ENCODE data around the gene OR10D3.
"Not testable (repeated sequence)": the region's sequence is repeated elsewhere in the genome, so short reads cannot be mapped to it uniquely, and the experiment has no call there.

The OR10D3 gene, protein sequence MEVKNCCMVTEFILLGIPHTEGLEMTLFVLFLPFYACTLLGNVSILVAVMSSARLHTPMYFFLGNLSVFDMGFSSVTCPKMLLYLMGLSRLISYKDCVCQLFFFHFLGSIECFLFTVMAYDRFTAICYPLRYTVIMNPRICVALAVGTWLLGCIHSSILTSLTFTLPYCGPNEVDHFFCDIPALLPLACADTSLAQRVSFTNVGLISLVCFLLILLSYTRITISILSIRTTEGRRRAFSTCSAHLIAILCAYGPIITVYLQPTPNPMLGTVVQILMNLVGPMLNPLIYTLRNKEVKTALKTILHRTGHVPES

DNA sequence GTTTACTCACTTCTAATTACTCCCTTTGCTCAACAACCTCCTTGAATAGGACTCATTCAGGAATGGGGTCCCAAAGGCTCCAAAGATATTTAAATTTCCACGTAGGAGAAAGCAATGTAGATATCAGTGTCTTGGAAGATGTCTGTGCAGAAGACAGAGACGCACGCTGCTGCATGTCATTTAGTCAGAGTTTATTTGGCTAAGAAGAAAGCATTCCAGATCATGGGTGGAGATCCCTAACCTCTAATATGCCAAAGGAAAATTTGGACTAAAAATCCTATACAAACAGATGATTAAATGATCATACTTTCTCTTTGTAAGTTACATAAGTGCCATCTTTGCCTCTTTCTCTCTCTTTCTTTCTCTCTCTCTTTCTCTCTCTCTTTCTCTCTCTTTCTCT is at the start of gene OR10D3:
OR10D3 (plus strand) TSS at position 278 of the 400 bp plus-strand sequence. CDS start 1,925 bp downstream, outside the sequence.
- no peak for DNase-seq (ENCODE audit: low spot score)
- Mint-ChIP-seq H3K4me3 (no peak within 1 kb of the TSS), H3K27me3 (ENCODE audit: low read depth) (peaks cover 11% of the 10 kb centered on the region), H3K4me1 (ENCODE audit: low read depth) (no peaks in the 10 kb centered on the region), H3K27ac (no peak within 1 kb of the TSS), H3K36me3 (ENCODE audit: low read depth) (no peaks in the 10 kb centered on the region), H3K9me3 (no peaks in the 10 kb centered on the region)

DNA sequence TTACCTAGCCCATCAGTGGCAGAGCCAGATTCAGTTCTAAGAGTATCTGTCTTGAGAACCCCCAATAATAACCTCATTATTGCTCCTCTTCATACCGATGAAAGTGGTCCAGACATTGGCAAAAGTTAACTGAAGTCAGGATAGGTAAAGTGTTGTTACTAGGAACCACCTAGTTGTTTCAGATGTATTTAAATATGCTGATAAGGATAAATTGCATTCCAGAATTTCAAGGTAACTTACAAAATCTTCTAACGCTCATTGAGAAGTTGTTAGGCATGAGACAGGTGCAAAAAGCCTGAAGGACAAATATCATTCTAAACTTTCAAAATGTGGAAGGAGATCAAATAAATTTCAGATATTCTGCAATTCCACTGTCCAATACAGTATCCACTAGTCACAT is 40.1 kb upstream of the OR10D3 start:
- Mint-ChIP-seq H3K4me1 (ENCODE audit: low read depth) (no peaks in the 10 kb centered on the region), H3K4me3 (no peak overlapping the region), H3K36me3 (ENCODE audit: low read depth) (no peaks in the 10 kb centered on the region), H3K27me3 (ENCODE audit: low read depth) (no peaks in the 10 kb centered on the region), H3K27ac (no peak overlapping the region), H3K9me3 (no peaks in the 10 kb centered on the region)
- DNase-seq (ENCODE audit: low spot score) = no peak

DNA sequence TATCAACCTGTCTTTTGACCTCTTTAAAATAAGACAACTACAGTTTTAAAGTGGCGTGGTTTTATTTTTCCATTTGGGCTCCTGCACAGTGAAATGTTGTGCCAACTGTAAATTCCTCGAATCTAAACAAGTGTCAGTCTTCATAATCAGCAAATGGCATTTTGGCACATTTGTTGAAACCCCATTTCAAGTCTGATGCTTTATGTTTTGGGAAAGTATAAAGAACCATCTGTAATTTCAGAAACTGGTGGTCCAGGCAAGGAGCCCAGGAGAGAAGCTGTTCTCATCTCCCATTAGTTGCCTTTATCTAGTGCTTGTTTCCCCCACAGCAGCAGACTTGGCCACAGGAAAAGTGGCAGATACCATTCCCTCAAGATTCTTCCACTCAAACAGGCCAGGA is 35.2 kb upstream of the OR10D3 start:
- Mint-ChIP-seq H3K4me1 (ENCODE audit: low read depth) (no peaks in the 10 kb centered on the region), H3K4me3 (no peak overlapping the region), H3K27ac (no peak overlapping the region), H3K27me3 (ENCODE audit: low read depth) (no peaks in the 10 kb centered on the region), H3K9me3 (no peaks in the 10 kb centered on the region), H3K36me3 (ENCODE audit: low read depth) (no peaks in the 10 kb centered on the region)
- DNase-seq (ENCODE audit: low spot score) = no peak

DNA sequence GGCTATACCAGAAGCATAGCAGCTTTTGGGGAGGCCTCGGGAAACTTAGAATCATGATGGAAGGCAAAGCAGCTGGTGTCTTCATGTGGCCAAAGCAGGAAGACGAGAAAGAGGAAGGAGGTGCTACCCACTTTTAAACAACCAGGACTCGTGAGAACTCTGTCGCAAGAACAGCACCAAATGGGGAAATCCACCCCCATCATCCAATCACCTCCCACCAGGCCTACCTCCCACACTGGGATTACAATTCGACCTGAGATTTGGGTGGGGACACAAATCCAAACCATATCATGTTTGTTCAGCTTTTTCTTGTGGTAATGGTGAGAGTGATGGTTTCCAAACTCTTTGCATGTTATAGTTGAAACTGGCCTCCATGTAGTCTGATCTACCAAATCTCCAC is 32.5 kb upstream of the OR10D3 start:
- Mint-ChIP-seq H3K9me3 (no peaks in the 10 kb centered on the region), H3K36me3 (ENCODE audit: low read depth) (no peaks in the 10 kb centered on the region), H3K27me3 (ENCODE audit: low read depth) (peaks cover 2% of the 10 kb centered on the region), H3K27ac (no peak overlapping the region), H3K4me1 (ENCODE audit: low read depth) (no peaks in the 10 kb centered on the region), H3K4me3 (no peak overlapping the region)
- no peak for DNase-seq (ENCODE audit: low spot score)

DNA sequence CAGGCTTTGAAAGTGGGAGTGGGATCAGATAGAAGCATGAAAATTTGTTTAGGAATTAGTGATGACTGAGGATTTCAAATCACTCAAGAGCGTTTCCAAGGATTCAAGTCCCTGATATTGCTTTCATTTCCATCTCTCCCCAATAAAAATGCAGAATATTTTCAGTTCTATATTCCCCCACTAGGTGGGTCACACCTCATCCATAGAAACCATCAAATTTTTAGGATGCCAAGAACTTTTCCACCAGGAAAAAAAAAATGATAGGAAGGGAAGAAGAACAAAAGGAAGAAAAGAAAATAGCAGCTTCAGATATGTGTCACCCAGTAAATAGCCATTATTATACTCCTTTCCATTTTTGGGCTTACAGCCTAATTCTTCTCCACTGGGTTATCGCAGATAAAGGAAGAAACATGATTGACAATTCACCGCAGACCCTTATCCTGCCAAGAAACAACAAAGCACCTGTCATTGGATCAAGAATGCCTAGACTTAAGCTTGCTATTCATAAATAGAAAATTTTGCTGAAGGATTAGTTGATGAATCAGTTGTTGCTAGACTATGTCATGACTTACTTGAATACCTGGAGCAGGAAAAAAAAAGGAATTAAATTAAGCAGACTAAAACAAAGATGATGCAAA is 30.3 kb upstream of the OR10D3 start:
- Mint-ChIP-seq H3K4me3 (no peak overlapping the region), H3K27me3 (ENCODE audit: low read depth) (peaks cover 2% of the 10 kb centered on the region), H3K36me3 (ENCODE audit: low read depth) (no peaks in the 10 kb centered on the region), H3K4me1 (ENCODE audit: low read depth) (no peaks in the 10 kb centered on the region), H3K9me3 (no peaks in the 10 kb centered on the region), H3K27ac (no peak overlapping the region)
- DNase-seq (ENCODE audit: low spot score) = no peak

DNA sequence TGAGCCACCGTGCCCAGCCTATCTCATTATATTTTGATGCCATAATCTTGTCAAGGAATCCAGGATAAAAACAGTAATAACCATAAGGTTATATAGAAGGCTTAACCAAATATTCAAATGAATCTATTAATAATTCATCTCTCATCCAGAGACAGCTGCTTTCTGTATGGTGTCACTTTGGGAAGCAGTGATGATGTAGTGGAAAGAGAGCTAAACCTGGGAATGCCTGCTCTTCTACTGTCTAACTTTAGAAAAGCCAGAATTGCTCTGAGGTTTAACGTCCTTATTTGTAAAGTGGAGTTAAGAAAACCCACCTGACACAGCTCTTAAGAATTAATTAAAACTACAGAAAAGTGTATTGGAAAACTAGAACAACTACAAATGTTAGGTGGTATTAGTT is 29.3 kb upstream of the OR10D3 start:
- Mint-ChIP-seq H3K27me3 (ENCODE audit: low read depth) (peaks cover 4% of the 10 kb centered on the region), H3K27ac (no peak overlapping the region)
- DNase-seq (ENCODE audit: low spot score) = no peak

DNA sequence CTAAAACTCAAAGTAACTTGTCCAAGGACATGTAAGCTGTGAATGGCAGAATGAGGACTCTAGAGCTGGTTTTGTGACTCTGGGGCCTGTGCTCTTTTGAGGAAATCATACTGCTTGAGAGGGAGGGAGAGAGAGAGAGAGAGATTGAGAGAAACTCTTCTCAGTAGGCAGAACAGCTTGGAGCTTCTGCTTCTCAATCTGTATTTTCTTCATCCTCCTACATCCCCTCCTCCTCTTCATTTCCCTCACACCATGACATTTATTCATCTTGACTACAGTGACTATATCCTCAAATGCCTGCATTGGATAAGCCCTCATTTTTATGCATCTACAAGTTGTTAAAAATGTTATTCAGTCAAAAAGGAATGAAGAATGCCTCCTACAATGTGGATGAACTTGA is 23.7 kb upstream of the OR10D3 start:
- H3K27ac Mint-ChIP-seq = no peak overlapping the region
- no peak overlapping the region for H3K4me3 Mint-ChIP-seq
- no peaks in the 10 kb centered on the region for H3K9me3 Mint-ChIP-seq
- H3K4me1 Mint-ChIP-seq (ENCODE audit: low read depth) = no peaks in the 10 kb centered on the region
- H3K27me3 Mint-ChIP-seq (ENCODE audit: low read depth) = peaks cover 7% of the 10 kb centered on the region
- no peak for DNase-seq (ENCODE audit: low spot score)
- no peaks in the 10 kb centered on the region for H3K36me3 Mint-ChIP-seq (ENCODE audit: low read depth)

More for the DNA sequence above, 29.3 kb upstream of the OR10D3 start:
- Mint-ChIP-seq H3K4me3 (no peak overlapping the region), H3K9me3 (no peaks in the 10 kb centered on the region), H3K4me1 (ENCODE audit: low read depth) (no peaks in the 10 kb centered on the region), H3K36me3 (ENCODE audit: low read depth) (no peaks in the 10 kb centered on the region)

DNA sequence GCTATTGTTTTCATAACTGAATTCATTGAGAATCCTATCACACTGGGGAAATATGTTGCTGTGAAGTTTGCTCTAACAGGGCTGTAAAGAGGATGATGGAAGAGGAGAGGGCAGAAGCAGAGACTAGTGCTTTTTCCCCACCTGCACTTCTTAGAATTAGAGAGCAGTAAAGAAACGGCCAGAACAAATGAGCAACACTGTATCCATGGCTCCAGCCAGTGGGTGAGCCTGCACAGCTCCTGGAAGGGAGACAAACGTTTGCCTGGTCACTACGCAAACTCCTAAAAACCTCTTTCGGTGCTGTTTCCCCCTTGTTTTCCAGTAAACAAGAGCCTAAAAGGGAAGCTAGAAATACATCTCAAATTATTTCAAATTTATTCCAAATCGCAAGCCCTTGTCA is 22.2 kb upstream of the OR10D3 start:
- Mint-ChIP-seq H3K4me1 (ENCODE audit: low read depth) (no peaks in the 10 kb centered on the region), H3K36me3 (ENCODE audit: low read depth) (no peaks in the 10 kb centered on the region), H3K9me3 (no peaks in the 10 kb centered on the region), H3K4me3 (no peak overlapping the region), H3K27ac (no peak overlapping the region), H3K27me3 (ENCODE audit: low read depth) (peaks cover 5% of the 10 kb centered on the region)
- DNase-seq (ENCODE audit: low spot score) = no peak

DNA sequence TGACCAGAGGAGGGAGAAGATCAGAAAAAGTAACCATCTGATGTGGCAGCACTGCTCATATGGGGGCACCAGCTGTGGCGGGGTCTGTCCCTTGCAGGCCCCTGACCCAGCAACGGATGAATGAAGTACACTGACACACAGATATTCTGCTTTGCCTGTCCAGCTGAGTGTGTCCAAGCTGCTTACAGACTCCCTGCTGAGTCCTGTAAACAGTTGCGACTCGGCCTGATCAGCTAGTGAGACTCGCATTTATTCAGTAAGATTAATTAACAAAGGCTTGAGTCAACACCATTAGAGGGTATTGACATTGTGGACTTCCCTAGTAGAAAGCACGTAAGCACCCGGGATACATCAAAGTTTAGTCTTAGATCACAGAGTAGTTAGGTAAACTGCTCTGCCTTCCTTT is 15.3 kb upstream of the OR10D3 start:
- Mint-ChIP-seq H3K4me1 (ENCODE audit: low read depth) (peaks cover 1% of the 10 kb centered on the region), H3K36me3 (ENCODE audit: low read depth) (no peaks in the 10 kb centered on the region), H3K9me3 (no peaks in the 10 kb centered on the region), H3K27me3 (ENCODE audit: low read depth) (no peaks in the 10 kb centered on the region), H3K4me3 (no peak overlapping the region), H3K27ac (no peak overlapping the region)
- no peak for DNase-seq (ENCODE audit: low spot score)

DNA sequence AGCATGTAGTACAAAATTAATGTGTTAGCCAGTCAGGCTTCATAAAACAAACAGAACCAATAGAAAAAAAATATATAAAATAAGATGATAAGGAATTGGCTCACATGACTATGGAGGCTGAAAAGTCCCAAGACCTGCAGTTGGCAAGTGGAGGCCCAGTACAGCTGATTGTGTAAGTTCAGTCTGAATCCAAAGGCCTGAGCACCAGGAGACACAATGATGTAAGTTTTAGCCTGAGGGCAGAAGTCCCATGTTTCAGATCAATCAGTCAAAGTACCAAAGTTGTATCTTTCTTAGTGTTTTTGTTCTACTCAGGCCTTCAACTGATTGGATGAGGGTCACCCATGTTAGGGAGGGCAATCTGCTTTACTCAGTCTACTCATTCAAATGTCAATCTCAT is 14.3 kb upstream of the OR10D3 start:
- Mint-ChIP-seq H3K9me3 (no peaks in the 10 kb centered on the region), H3K36me3 (ENCODE audit: low read depth) (no peaks in the 10 kb centered on the region), H3K4me3 (no peak overlapping the region), H3K4me1 (ENCODE audit: low read depth) (peaks cover 1% of the 10 kb centered on the region), H3K27me3 (ENCODE audit: low read depth) (no peaks in the 10 kb centered on the region), H3K27ac (no peak overlapping the region)
- no peak for DNase-seq (ENCODE audit: low spot score)

DNA sequence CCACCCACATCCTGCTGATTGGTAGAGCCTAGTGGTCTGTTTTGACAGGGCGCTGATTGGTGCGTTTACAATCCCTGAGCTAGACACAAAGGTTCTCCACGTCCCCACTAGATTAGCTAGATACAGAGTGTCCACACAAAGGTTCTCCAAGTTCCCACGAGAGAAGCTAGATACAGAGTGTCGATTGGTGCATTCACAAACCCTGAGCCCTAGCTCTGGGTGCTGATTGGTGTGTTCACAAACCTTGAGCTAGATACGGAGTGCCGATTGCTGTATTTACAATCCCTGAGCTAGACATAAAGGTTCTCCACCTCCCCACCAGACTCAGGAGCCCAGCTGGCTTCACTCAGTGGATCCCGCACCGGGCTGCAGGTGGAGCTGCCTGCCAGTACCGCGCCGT is 12.8 kb upstream of the OR10D3 start:
- H3K4me1 Mint-ChIP-seq (ENCODE audit: low read depth); H3K4me3 Mint-ChIP-seq; H3K9me3 Mint-ChIP-seq; DNase-seq (ENCODE audit: low spot score); H3K36me3 Mint-ChIP-seq (ENCODE audit: low read depth); H3K27ac Mint-ChIP-seq; H3K27me3 Mint-ChIP-seq (ENCODE audit: low read depth): not testable (repeated sequence)

DNA sequence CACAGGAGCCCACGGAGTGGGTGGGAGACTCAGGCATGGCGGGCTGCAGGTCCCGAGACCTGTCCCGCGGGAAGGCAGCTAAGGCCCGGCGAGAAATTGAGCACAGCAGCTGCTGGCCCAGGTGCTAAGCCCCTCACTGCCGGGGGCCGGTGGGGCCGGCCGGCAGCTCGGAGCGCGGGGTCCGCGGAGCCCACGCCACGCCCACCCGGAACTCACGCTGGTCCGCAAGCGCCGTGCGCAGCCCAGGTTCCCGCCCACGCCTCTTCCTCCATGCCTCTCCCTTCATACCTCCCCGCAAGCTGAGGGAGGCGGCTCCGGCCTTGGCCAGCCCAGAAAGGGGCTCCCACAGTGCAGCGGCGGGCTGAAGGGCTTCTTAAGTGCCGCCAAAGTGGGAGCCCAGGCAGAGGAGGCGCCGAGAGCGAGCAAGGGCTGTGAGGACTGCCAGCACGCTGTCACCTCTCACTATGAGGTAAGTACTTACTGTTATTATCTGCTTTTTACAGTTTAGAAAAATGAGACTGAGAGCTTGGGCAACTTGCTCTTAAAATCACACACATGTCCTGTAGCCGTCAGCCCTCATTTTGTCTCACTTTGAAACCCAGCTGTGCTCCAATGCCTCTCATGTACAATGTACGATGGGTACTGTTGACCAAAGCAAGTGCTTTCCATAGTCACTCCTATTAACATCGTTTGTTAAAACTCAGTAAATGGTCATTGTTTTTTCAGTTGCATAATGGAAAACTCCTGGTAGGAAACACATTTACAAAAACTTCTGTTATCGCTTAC is 12.2 kb upstream of the OR10D3 start:
- Mint-ChIP-seq H3K9me3 (no peaks in the 10 kb centered on the region), H3K27ac (no peak overlapping the region), H3K36me3 (ENCODE audit: low read depth) (no peaks in the 10 kb centered on the region), H3K4me1 (ENCODE audit: low read depth) (peaks cover 1% of the 10 kb centered on the region), H3K27me3 (ENCODE audit: low read depth) (peaks cover 3% of the 10 kb centered on the region), H3K4me3 (no peak overlapping the region)
- DNase-seq (ENCODE audit: low spot score) = no peak

DNA sequence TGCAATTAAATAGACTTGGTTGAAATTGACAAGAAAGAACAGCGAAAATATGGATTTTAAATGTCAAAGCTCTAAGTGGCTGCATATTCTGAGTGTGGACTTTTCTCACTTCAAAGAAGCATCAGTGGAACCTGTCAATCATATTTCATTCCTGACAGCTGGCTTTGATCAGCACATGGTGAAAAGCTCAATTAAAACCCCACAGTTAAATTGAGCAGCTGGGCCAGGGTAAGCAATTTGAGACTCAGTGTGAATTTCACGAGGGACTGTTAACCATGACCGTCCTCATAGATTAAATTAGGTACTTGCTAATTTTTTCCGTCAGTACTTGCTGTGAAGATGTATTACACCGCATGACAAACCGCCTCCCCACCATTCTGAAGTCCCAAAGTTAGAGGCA is 11.0 kb upstream of the OR10D3 start:
- no peaks in the 10 kb centered on the region for H3K36me3 Mint-ChIP-seq (ENCODE audit: low read depth)

DNA sequence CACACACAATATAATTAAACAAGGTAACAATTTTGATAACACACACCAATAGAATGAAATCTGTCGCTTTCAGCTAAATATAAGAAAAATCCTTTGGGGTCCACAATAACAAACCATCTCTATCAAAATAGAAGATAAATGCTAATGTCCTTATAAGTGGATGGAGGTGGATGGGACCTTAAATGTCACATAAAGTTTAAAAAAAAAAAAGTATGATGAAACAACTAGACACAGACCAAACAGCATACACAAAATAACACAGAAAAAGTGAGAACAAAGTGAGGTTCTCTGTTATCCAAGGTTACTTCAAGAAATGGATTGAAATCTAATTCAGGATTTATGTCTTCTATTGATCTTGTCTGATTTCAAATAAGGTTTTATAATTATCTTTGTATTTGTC is 10.5 kb upstream of the OR10D3 start:
- H3K36me3 Mint-ChIP-seq (ENCODE audit: low read depth) = no peaks in the 10 kb centered on the region
- DNase-seq (ENCODE audit: low spot score) = no peak
- no peaks in the 10 kb centered on the region for H3K9me3 Mint-ChIP-seq
- peaks cover 3% of the 10 kb centered on the region for H3K27me3 Mint-ChIP-seq (ENCODE audit: low read depth)
- no peak overlapping the region for H3K4me3 Mint-ChIP-seq
- H3K4me1 Mint-ChIP-seq (ENCODE audit: low read depth) = peaks cover 1% of the 10 kb centered on the region
- no peak overlapping the region for H3K27ac Mint-ChIP-seq

More for the DNA sequence above, 11.0 kb upstream of the OR10D3 start:
- no peak overlapping the region for H3K27ac Mint-ChIP-seq
- no peaks in the 10 kb centered on the region for H3K9me3 Mint-ChIP-seq
- no peak overlapping the region for H3K4me3 Mint-ChIP-seq
- DNase-seq (ENCODE audit: low spot score) = no peak
- peaks cover 1% of the 10 kb centered on the region for H3K4me1 Mint-ChIP-seq (ENCODE audit: low read depth)
- peaks cover 3% of the 10 kb centered on the region for H3K27me3 Mint-ChIP-seq (ENCODE audit: low read depth)
